PC-3 (cell line): ENCODE results near the gene RGS2.

ENCODE experiments used
- CTCF ChIP-seq: fragments of 300-600 bp; sonication (generic); conservative IDR thresholded peaks from 2 replicates; pipeline ENCODE4 v1.5.1; 2017; ENCODE audit warnings: antibody characterized with exemption, low read depth, mild to moderate bottlenecking, low read length
- EZH2 ChIP-seq: fragments of 300-600 bp; sonication (generic); IDR thresholded peaks from one replicate; pipeline ENCODE4 v1.6.1; 2017; ENCODE audit warnings: antibody characterized with exemption, mild to moderate bottlenecking, low read length; ENCODE audit not compliant: unreplicated experiment
- EZH2phosphoT487 ChIP-seq: fragments of 300-600 bp; sonication (generic); IDR thresholded peaks from 2 replicates; pipeline ENCODE4 v1.6.1; 2018; ENCODE audit warnings: mild to moderate bottlenecking, antibody characterized with exemption, low read length, borderline replicate concordance

GRCh38 chr1:192805832-192806323, 3.0 kb upstream of the RGS2 start:
- TF ChIP-seq EZH2 (no peak), CTCF (peak; percentile 76), EZH2phosphoT487 (no peak)
